ENCODE measurements around the gene CYP2U1. TPM values are rescaled to one million over a fixed set of nuclear protein-coding genes. Genes with fewer than 3 reads are reported as not detected.

CYP2U1 gene
- total and polyA plus RNA-seq, 8 donors = 0.58 to 10.7 (median 3.1) TPM

DNA sequence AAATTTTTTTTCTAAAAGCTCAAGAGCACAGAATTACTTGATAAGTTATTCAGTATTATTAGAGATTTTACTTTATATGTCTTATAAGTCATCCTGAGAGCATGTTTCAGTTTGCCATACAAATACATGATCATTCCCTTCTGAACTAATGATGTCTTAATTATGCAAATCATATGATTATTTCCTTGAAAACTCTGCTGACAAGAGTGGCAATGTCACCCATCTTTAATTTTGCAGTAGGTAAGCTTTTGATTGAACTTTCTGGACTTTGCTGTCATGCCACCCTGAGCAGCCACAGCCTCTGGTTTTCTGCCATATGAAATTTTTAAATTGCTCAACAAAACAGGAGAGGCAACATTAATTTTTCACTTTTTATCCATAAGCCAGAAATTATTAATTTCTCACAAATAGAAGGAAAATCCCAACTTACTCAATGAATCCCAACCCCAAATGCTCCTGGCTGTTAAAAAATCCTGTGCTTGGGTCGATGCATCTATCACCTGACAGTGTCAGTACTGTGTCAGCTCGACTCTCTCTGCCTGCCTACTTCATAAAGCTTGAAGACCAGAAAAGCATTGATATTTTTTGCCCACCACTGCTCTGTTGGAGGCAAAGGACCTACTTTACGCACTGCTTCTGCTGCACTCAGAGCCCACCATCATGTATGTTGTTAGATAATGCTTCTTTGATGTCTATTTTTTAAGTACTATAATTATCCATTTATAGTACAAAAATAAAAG is 46.8 kb downstream of the CYP2U1 start:
- Histone ChIP-seq H3K4me1 (no peaks in the 10 kb centered on the region), H3K9me3 (no peaks in the 10 kb centered on the region), H3K4me3 (no peak overlapping the region), H3K36me3 (no peaks in the 10 kb centered on the region), H3K27me3 (no peaks in the 10 kb centered on the region), H3K27ac (no peak overlapping the region)
- TF ChIP-seq, protein P1, sequence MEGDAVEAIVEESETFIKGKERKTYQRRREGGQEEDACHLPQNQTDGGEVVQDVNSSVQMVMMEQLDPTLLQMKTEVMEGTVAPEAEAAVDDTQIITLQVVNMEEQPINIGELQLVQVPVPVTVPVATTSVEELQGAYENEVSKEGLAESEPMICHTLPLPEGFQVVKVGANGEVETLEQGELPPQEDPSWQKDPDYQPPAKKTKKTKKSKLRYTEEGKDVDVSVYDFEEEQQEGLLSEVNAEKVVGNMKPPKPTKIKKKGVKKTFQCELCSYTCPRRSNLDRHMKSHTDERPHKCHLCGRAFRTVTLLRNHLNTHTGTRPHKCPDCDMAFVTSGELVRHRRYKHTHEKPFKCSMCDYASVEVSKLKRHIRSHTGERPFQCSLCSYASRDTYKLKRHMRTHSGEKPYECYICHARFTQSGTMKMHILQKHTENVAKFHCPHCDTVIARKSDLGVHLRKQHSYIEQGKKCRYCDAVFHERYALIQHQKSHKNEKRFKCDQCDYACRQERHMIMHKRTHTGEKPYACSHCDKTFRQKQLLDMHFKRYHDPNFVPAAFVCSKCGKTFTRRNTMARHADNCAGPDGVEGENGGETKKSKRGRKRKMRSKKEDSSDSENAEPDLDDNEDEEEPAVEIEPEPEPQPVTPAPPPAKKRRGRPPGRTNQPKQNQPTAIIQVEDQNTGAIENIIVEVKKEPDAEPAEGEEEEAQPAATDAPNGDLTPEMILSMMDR (IDR thresholded peaks at IDR 0.05) = no peak
- WGBS, 5 donors = 68 to 84% (median 81%) methylated on average over 3 of the region's 3 CpGs
- no peak for DNase-seq
- intact Hi-C loops (cut with DNase I; ENCODE audit: low total_unique reads) = no loop called here

DNA sequence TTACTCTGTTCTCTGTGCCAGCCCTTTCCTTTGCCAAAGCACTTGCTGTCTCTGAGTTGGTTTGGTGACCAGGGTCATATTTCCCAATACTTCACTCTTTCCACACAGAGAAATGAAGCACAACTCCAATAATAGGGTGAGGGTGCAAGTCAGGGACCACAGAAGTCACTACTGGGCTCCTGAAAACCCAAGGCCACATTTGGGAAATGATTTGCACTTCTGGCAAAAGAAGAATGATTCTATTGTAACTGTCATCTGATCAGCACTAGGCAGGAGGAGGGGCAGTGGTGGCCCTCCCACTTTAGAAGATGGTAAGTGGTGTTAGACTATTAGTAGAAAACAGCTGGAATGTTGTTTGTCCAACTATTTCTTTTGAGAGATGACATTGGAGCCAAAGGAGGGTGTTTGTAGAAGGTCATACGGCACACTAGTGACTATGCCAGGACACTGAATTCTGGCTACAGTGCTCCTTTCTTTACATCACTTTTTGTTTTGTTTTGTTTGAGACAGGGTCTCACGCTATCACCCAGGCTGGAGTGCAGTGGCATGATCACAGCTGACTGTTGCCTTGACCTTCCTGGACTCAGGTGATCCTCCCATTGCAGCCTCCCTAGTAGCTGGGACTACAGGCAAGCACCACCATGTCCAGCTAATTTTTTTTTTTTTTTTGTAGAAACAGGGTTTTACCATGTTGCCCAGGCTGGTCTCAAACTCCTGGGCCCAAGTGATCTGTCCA is 47.5 kb downstream of the CYP2U1 start:
- intact Hi-C loops (cut with DNase I; ENCODE audit: low total_unique reads) = no loop called here
- H3K36me3 ChIP-seq = no peaks in the 10 kb centered on the region
- WGBS, 5 donors = 82 to 95% (median 84%) methylated on average over 2 of the region's 2 CpGs
- no peaks in the 10 kb centered on the region for H3K9me3 ChIP-seq
- H3K27me3 ChIP-seq = no peaks in the 10 kb centered on the region
- H3K4me3 ChIP-seq = no peak overlapping the region
- no peaks in the 10 kb centered on the region for H3K4me1 ChIP-seq
- TF ChIP-seq POLR2AphosphoS5 (IDR thresholded peaks at IDR 0.05) (no peak), EP300 (IDR thresholded peaks at IDR 0.05) (no peak), POLR2A (IDR thresholded peaks at IDR 0.05) (no peak)
- TF ChIP-seq, protein P1 (IDR thresholded peaks at IDR 0.05) = no peak
- H3K27ac ChIP-seq = no peak overlapping the region
- no peak for DNase-seq

DNA sequence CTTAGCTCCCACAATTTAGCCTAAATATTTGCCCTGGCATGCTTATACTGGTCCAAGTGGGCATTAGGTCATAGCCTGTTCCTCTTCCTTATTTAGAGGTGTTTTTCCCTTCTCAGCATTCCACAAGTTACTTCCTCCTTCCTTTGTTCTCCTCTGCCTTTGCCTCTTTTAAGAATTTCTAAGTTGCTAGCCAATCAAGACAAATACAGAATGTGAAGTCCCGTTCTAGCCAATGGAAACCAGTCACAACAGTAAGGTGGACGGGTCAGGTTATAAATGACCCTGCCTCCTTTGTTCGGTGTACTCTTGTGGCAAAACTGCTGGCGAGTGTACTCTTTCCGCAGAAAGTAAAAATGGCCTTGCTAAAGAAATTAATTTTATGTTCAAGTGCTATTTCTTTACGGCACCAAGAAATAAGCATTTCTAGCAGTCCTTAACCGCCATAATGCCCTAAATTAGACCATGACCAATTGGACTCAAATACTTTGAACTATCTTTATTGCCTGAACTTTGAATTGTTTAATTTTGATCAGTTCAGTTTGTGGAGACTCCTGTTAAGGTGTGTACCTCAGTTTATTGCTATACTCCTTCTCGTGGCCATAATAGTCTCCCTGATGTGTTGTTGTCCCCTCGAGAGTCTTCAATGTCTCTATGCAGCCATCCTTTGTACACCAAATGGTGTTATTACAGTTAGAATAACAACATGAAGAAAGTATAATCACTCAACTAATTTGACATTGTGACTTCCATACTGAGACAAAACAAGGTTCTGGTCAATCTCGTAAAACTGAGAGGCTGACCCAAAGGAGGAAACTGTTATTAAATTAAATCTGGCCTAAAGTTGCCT is 56.8 kb downstream of the CYP2U1 start:
- DNase-seq = peak in 1 of 2 donors; percentile 67
- Histone ChIP-seq H3K36me3 (no peaks in the 10 kb centered on the region), H3K4me1 (peaks cover 25 to 53% (median 38%) of the 10 kb centered on the region in 4 donors), H3K27me3 (no peaks in the 10 kb centered on the region), H3K27ac (peak overlapping the region; percentile 68 to 95 (median 91)), H3K9me3 (no peaks in the 10 kb centered on the region), H3K4me3 (no peak overlapping the region)
- intact Hi-C loops (cut with DNase I; ENCODE audit: low total_unique reads) = no loop called here
- WGBS, 5 donors = 52 to 66% (median 61%) methylated on average over 10 of the region's 10 CpGs
- TF ChIP-seq POLR2AphosphoS5 (IDR thresholded peaks at IDR 0.05) = peak in 2 of 3 donors; percentile 52 to 81
- TF ChIP-seq, protein P1 (IDR thresholded peaks at IDR 0.05) = no peak

- Histone ChIP-seq H3K9me3 (no peaks in the 10 kb centered on the region), H3K4me1 (peaks cover 29 to 58% (median 44%) of the 10 kb centered on the region in 4 donors), H3K27ac (peak overlapping the region; percentile 70 to 95 (median 91)), H3K27me3 (no peaks in the 10 kb centered on the region), H3K36me3 (no peaks in the 10 kb centered on the region), H3K4me3 (peak overlapping the region; percentile 61 to 88 (median 81))
- WGBS, 5 donors = 27 to 44% (median 33%) methylated on average over 5 of the region's 5 CpGs
- intact Hi-C loops (cut with DNase I; ENCODE audit: low total_unique reads) = no loop called here
- TF ChIP-seq POLR2A (IDR thresholded peaks at IDR 0.05) = no peak
- no peak for TF ChIP-seq EP300 (IDR thresholded peaks at IDR 0.05)
- TF ChIP-seq, protein P1 (IDR thresholded peaks at IDR 0.05) = no peak
- no peak for TF ChIP-seq POLR2AphosphoS5 (IDR thresholded peaks at IDR 0.05)
- peak; percentile 24 to 40 for DNase-seq
Measured at GRCh38 chr4:107988763-107989035, 57.4 kb downstream of the CYP2U1 start.

Data from stomach (tissue), 9 donors.